ENCODE data around the gene TRIM46. TPM values are rescaled to one million over a fixed set of nuclear protein-coding genes. Genes with fewer than 3 reads are reported as not detected.
"Not testable (repeated sequence)": the region's sequence is repeated elsewhere in the genome, so short reads cannot be mapped to it uniquely, and the experiment has no call there.

Gene TRIM46
- polyA plus RNA-seq, 1 donor (not counting 4 experiments of a cell fraction or from before 2014, with no cell fraction given), result 1.7 TPM

GRCh38 chr1:155164625-155165024, 9.0 kb upstream of the TRIM46 start:
- H3K79me2 ChIP-seq (ENCODE audit: control insufficient read depth, insufficient read depth, low read length); H4K20me1 ChIP-seq (ENCODE audit: control insufficient read depth, extremely low read depth, insufficient read depth, low read length); dilution Hi-C loops (cut with MboI; ENCODE audit: extremely low pct_ligation_motif_present, low sequenced_read_pairs); H3K9ac ChIP-seq (ENCODE audit: control insufficient read depth, extremely low read depth, insufficient read depth, low read length); H3K27me3 ChIP-seq (ENCODE audit: control insufficient read depth, extremely low read depth, insufficient read depth, low read length); DNase-seq (ENCODE audit: low read depth, low spot score); H3K4me3 ChIP-seq (ENCODE audit: control insufficient read depth in 2 of 3, extremely low read depth in 1 of 3, insufficient read depth in 2 of 3, low read depth in 1 of 3, low read length in 3 of 3); H3K9me1 ChIP-seq (ENCODE audit: control insufficient read depth, extremely low read depth, insufficient read depth, low read length); FAIRE-seq; H3K9me3 ChIP-seq (ENCODE audit: control insufficient read depth, low read depth, low read length); H3K4me1 ChIP-seq (ENCODE audit: control insufficient read depth, extremely low read depth, insufficient read depth, low read length); H3K4me2 ChIP-seq (ENCODE audit: control insufficient read depth, extremely low read depth, insufficient read depth, low read depth, low read length); H2AFZ ChIP-seq (ENCODE audit: control insufficient read depth, low read length); H3K27ac ChIP-seq (ENCODE audit: control insufficient read depth, insufficient read depth, low read length); H3K36me3 ChIP-seq (ENCODE audit: control insufficient read depth in 2 of 2, extremely low read depth in 1 of 2, insufficient read depth in 2 of 2, low read length in 2 of 2): not testable (repeated sequence)

GRCh38 chr1:155166051-155166470, 7.6 kb upstream of the TRIM46 start:
- Histone ChIP-seq H3K9me1 (ENCODE audit: control insufficient read depth, extremely low read depth, insufficient read depth, low read length) (no peaks in the 10 kb centered on the region), H3K36me3 (ENCODE audit: control insufficient read depth in 2 of 2, extremely low read depth in 1 of 2, insufficient read depth in 2 of 2, low read length in 2 of 2) (peaks cover 9 to 12% of the 10 kb centered on the region in 2 experiments), H3K4me1 (ENCODE audit: control insufficient read depth, extremely low read depth, insufficient read depth, low read length) (peaks cover 4% of the 10 kb centered on the region), H3K27me3 (ENCODE audit: control insufficient read depth, extremely low read depth, insufficient read depth, low read length) (no peaks in the 10 kb centered on the region), H3K79me2 (ENCODE audit: control insufficient read depth, insufficient read depth, low read length) (no peaks in the 10 kb centered on the region), H4K20me1 (ENCODE audit: control insufficient read depth, extremely low read depth, insufficient read depth, low read length) (no peaks in the 10 kb centered on the region), H2AFZ (ENCODE audit: control insufficient read depth, low read length) (no peak overlapping the region), H3K9ac (ENCODE audit: control insufficient read depth, extremely low read depth, insufficient read depth, low read length) (no peak overlapping the region), H3K4me3 (ENCODE audit: control insufficient read depth in 2 of 3, extremely low read depth in 1 of 3, insufficient read depth in 2 of 3, low read depth in 1 of 3, low read length in 3 of 3) (no peak overlapping the region), H3K9me3 (ENCODE audit: control insufficient read depth, low read depth, low read length) (no peaks in the 10 kb centered on the region), H3K27ac (ENCODE audit: control insufficient read depth, insufficient read depth, low read length) (no peak overlapping the region), H3K4me2 (ENCODE audit: control insufficient read depth, extremely low read depth, insufficient read depth, low read depth, low read length) (no peak overlapping the region)
- dilution Hi-C loops (cut with MboI; ENCODE audit: extremely low pct_ligation_motif_present, low sequenced_read_pairs), result no loop called here
- TF ChIP-seq CTCF (optimal IDR thresholded peaks at IDR 0.05 in 1 of 3, IDR thresholded peaks at IDR 0.05 in 1 of 3, conservative IDR thresholded peaks at IDR 0.05 in 1 of 3; ENCODE audit: extremely low read depth in 1 of 3, insufficient read depth in 2 of 3, low read length in 3 of 3) (no peak), EZH2 (IDR thresholded peaks at IDR 0.05; ENCODE audit: low read length) (no peak)
- FAIRE-seq (no peak), DNase-seq (ENCODE audit: low read depth, low spot score) (no peak)

- TF ChIP-seq CTCF (optimal IDR thresholded peaks at IDR 0.05 in 1 of 3, IDR thresholded peaks at IDR 0.05 in 1 of 3, conservative IDR thresholded peaks at IDR 0.05 in 1 of 3; ENCODE audit: extremely low read depth in 1 of 3, insufficient read depth in 2 of 3, low read length in 3 of 3) (no peak), EZH2 (IDR thresholded peaks at IDR 0.05; ENCODE audit: low read length) (no peak)
- Histone ChIP-seq H3K9me3 (ENCODE audit: control insufficient read depth, low read depth, low read length) (no peaks in the 10 kb centered on the region), H3K9me1 (ENCODE audit: control insufficient read depth, extremely low read depth, insufficient read depth, low read length) (no peaks in the 10 kb centered on the region), H3K27ac (ENCODE audit: control insufficient read depth, insufficient read depth, low read length) (no peak overlapping the region), H3K4me2 (ENCODE audit: control insufficient read depth, extremely low read depth, insufficient read depth, low read depth, low read length) (no peak overlapping the region), H3K27me3 (ENCODE audit: control insufficient read depth, extremely low read depth, insufficient read depth, low read length) (no peaks in the 10 kb centered on the region), H3K4me3 (ENCODE audit: control insufficient read depth in 2 of 3, extremely low read depth in 1 of 3, insufficient read depth in 2 of 3, low read depth in 1 of 3, low read length in 3 of 3) (no peak overlapping the region), H3K36me3 (ENCODE audit: control insufficient read depth in 2 of 2, extremely low read depth in 1 of 2, insufficient read depth in 2 of 2, low read length in 2 of 2) (peaks cover 9 to 12% of the 10 kb centered on the region in 2 experiments), H2AFZ (ENCODE audit: control insufficient read depth, low read length) (no peak overlapping the region), H3K9ac (ENCODE audit: control insufficient read depth, extremely low read depth, insufficient read depth, low read length) (no peak overlapping the region), H3K79me2 (ENCODE audit: control insufficient read depth, insufficient read depth, low read length) (peaks cover 1% of the 10 kb centered on the region), H4K20me1 (ENCODE audit: control insufficient read depth, extremely low read depth, insufficient read depth, low read length) (no peaks in the 10 kb centered on the region), H3K4me1 (ENCODE audit: control insufficient read depth, extremely low read depth, insufficient read depth, low read length) (peaks cover 4% of the 10 kb centered on the region)
- DNase-seq (ENCODE audit: low read depth, low spot score), result no peak
- no peak for FAIRE-seq
- dilution Hi-C loops (cut with MboI; ENCODE audit: extremely low pct_ligation_motif_present, low sequenced_read_pairs), result no loop called here
Measured at GRCh38 chr1:155166471-155167165, 7.0 kb upstream of the TRIM46 start.

Measured in keratinocyte (primary cell).